A549 (cell line): ENCODE measurements around the gene UBAP2. TPM values are rescaled to one million over a fixed set of nuclear protein-coding genes. Genes with fewer than 3 reads are reported as not detected.
A peak's percentile ranks its signal among the peaks of the same experiment; 100 is the strongest.

ENCODE experiments used
- ATAC-seq, 2 experiments: fragments of 200-7000 bp in 1 of 2; fragments of >200 bp in 1 of 2; cut with Nextera tagmentation in 1 of 2; cut with Tn5 transposase in 1 of 2; 3 replicates each; pipeline versions ENCODE4 v1.8.0 to v1.9.1; 2018 to 2020; ENCODE audit warnings: mild to moderate bottlenecking in 1 of 2, moderate library complexity in 1 of 2
- CTCF ChIA-PET: fragments of 300-600 bp; sonication (Branson Sonifier 250); formaldehyde crosslinking; extraction: SDS; loops from one replicate; lab custom pipeline; 2021; ENCODE audit warnings: antibody characterized with exemption, inconsistent platforms; lab: Yijun Ruan, JAX
- POLR2A ChIA-PET: fragments of 350-600 bp; formaldehyde crosslinking; extraction: SDS; loops from one replicate; lab custom pipeline; 2021; ENCODE audit warnings: antibody characterized with exemption, inconsistent platforms; lab: Yijun Ruan, JAX
- DNase-seq, 2 experiments: peaks; one replicate each; pipeline versions ENCODE4 v3.0.0 to v3.0.0-alpha.2; 2011 to 2016; ENCODE audit warnings: low read depth in 1 of 2, low spot score in 1 of 2
- FAIRE-seq: peaks from 2 replicates; lab custom pipeline; 2011; peaks lifted over from hg19 to GRCh38; lab: Jason Lieb, UNC
- H3K27ac ChIP-seq, 2 experiments: fragments of >200 bp; sonication (Bioruptor Twin); formaldehyde crosslinking; 3 replicates each; pipeline ENCODE4 v1.5.1; 2016 to 2017
- H3K4me1 ChIP-seq: fragments of >200 bp; sonication (Bioruptor Twin); formaldehyde crosslinking; 3 replicates; pipeline ENCODE4 v1.6.1; 2016
- H3K4me2 ChIP-seq: fragments of >200 bp; sonication (Bioruptor Twin); formaldehyde crosslinking; 3 replicates; pipeline ENCODE4 v1.6.1; 2016
- H3K4me3 ChIP-seq: fragments of >200 bp; sonication (Bioruptor Twin); formaldehyde crosslinking; 3 replicates; pipeline ENCODE4 v1.5.1; 2016
- H3K9me3 ChIP-seq: fragments of >200 bp; sonication (Bioruptor Twin); formaldehyde crosslinking; 3 replicates; pipeline ENCODE4 v1.6.1; 2016
- CTCF ChIP-seq: fragments of >200 bp; sonication (Bioruptor Twin); formaldehyde crosslinking; IDR thresholded peaks from 3 replicates; pipeline ENCODE4 v1.5.1; 2016
- E2F6 ChIP-seq: IDR thresholded peaks from 2 replicates; pipeline ENCODE4 v1.6.1; 2012; ENCODE audit warnings: low read depth, borderline replicate concordance
- EHF ChIP-seq: fragments of 250-450 bp; sonication (Bioruptor Pico); IDR thresholded peaks from 2 replicates; pipeline ENCODE4 v1.5.0; 2020; ENCODE audit warnings: mild to moderate bottlenecking
- EHMT2 ChIP-seq: fragments of 200-600 bp; sonication (generic); IDR thresholded peaks from 2 replicates; pipeline ENCODE4 v1.6.1; 2016; ENCODE audit warnings: antibody characterized with exemption, low read depth, mild to moderate bottlenecking, moderate library complexity
- EP300 ChIP-seq, 2 experiments: fragments of >200 bp; sonication (Bioruptor Twin); formaldehyde crosslinking; IDR thresholded peaks; 2 replicates in 1 of 2; 3 replicates in 1 of 2; pipeline ENCODE4 v1.6.1; 2016 to 2017
- HEYL ChIP-seq: fragments of 250-450 bp; sonication (Bioruptor Pico); IDR thresholded peaks from 2 replicates; pipeline ENCODE4 v1.8.0; 2021; ENCODE audit warnings: mild to moderate bottlenecking, moderate library complexity
- HOXA7 ChIP-seq: fragments of 250-450 bp; sonication (Bioruptor Pico); IDR thresholded peaks from 2 replicates; pipeline ENCODE4 v1.5.0; 2020; ENCODE audit warnings: mild to moderate bottlenecking, moderate library complexity
- MYC ChIP-seq: IDR thresholded peaks from 2 replicates; pipeline ENCODE4 v1.6.1; 2012; ENCODE audit warnings: mild to moderate bottlenecking, inconsistent platforms, low read length, improper control_type of control experiment, borderline replicate concordance
- NFE2L2 ChIP-seq: fragments of 150-350 bp; conservative IDR thresholded peaks from 2 replicates; pipeline ENCODE4 v1.6.1; 2014; ENCODE audit warnings: low read length
- RAD21 ChIP-seq, 2 experiments: fragments of >200 bp in 1 of 2; sonication (Bioruptor Twin) in 1 of 2; formaldehyde crosslinking in 1 of 2; IDR thresholded peaks in 1 of 2; conservative IDR thresholded peaks in 1 of 2; 2 replicates in 1 of 2; 3 replicates in 1 of 2; pipeline ENCODE4 v1.6.1; 2012 to 2018; ENCODE audit warnings: inconsistent platforms in 1 of 2
- RCOR1 ChIP-seq: fragments of 150-350 bp; IDR thresholded peaks from 2 replicates; pipeline ENCODE4 v1.6.1; 2014; ENCODE audit warnings: antibody characterized with exemption, low read length, low read depth
- RFX5 ChIP-seq: fragments of 450-650 bp; IDR thresholded peaks from 2 replicates; pipeline ENCODE4 v1.7.1; 2014; ENCODE audit warnings: antibody characterized with exemption, mild to moderate bottlenecking, moderate library complexity
- ZFP36 ChIP-seq: fragments of 450-650 bp; IDR thresholded peaks from 2 replicates; pipeline ENCODE4 v1.6.1; 2014; ENCODE audit warnings: borderline replicate concordance; ENCODE audit not compliant: partially characterized antibody
- ZNF302 ChIP-seq: fragments of 250-450 bp; sonication (Bioruptor Pico); IDR thresholded peaks from 2 replicates; pipeline ENCODE4 v1.9.0; 2021; ENCODE audit warnings: inconsistent platforms, mild to moderate bottlenecking, moderate library complexity
- ZSCAN20 ChIP-seq: fragments of 250-450 bp; sonication (Bioruptor Pico); IDR thresholded peaks from 2 replicates; pipeline ENCODE4 v1.8.0; 2022; ENCODE audit warnings: mild to moderate bottlenecking, moderate library complexity
- WGBS: methylation state at CpG from one replicate; pipeline ENCODE4 v1.1.6; 2017; ENCODE audit errors: missing lambda C conversion rate; 5-methylcytosine and 5-hydroxymethylcytosine counted together
- polyA plus RNA-seq, 4 experiments: library from polyadenylated mRNA; depleted of rRNA in 3 of 4; stranded (reverse); fragments of >200 nt; fragmentation: RNase III in 1 of 4; extraction: RNeasy Plus Mini Kit Qiagen cat#74134 plus additional on column Dnase treatment in 1 of 4; gene quantifications; 2 replicates in 3 of 4; 3 replicates in 1 of 4; pipeline ENCODE4 v1.2.3, GENCODE V29; 2011 to 2017
- TF ChIP-seq, protein P1 (sequence below): fragments of >200 bp; sonication (Bioruptor Twin); formaldehyde crosslinking; IDR thresholded peaks from 3 replicates; pipeline ENCODE4 v1.6.1; 2016
- TF ChIP-seq, protein P2 (sequence below): IDR thresholded peaks from 2 replicates; pipeline ENCODE4 v1.6.1; 2012

UBAP2 gene
- polyA plus RNA-seq, 2 of the 4 experiments (the other 2 are of a cell fraction) = 25.0 to 29.5 TPM

- H3K4me2 ChIP-seq = no peak overlapping the region
- no peak overlapping the region for H3K27ac ChIP-seq
- ChIA-PET CTCF (interaction anchor here (0.7 to 9.2 kb wide), 30 partner anchors 11 to 453 kb away, joined by 3 to 117 read pairs (median 5); partner anchors contain the start of gene MYORG), POLR2A (interaction anchor here (0.6 kb wide), 1 partner anchor 216 kb away, joined by 4 read pairs; no protein-coding TSS in a partner anchor)
- H3K4me1 ChIP-seq = peaks cover 5% of the 10 kb centered on the region; the same call in 1 of the 3 replicates
- no peak for DNase-seq
- H3K9me3 ChIP-seq = no peaks in the 10 kb centered on the region
- FAIRE-seq = no peak
- peak in 1 of 2 experiments; percentile 3; a peak in 2 of 6 replicates for ATAC-seq
- no peak overlapping the region for H3K4me3 ChIP-seq
- 95% methylated on average over 13 of the region's 14 CpGs for WGBS
- TF ChIP-seq NFE2L2 (no peak), HOXA7 (no peak), ZFP36 (no peak), RFX5 (no peak)
- TF ChIP-seq, protein P1, sequence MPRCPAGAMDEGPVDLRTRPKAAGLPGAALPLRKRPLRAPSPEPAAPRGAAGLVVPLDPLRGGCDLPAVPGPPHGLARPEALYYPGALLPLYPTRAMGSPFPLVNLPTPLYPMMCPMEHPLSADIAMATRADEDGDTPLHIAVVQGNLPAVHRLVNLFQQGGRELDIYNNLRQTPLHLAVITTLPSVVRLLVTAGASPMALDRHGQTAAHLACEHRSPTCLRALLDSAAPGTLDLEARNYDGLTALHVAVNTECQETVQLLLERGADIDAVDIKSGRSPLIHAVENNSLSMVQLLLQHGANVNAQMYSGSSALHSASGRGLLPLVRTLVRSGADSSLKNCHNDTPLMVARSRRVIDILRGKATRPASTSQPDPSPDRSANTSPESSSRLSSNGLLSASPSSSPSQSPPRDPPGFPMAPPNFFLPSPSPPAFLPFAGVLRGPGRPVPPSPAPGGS = no peak
- TF ChIP-seq, protein P2, sequence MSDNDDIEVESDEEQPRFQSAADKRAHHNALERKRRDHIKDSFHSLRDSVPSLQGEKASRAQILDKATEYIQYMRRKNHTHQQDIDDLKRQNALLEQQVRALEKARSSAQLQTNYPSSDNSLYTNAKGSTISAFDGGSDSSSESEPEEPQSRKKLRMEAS = no peak
Observed at GRCh38 chr9:33923998-33924701, 124.5 kb downstream of the UBAP2 start.

DNA sequence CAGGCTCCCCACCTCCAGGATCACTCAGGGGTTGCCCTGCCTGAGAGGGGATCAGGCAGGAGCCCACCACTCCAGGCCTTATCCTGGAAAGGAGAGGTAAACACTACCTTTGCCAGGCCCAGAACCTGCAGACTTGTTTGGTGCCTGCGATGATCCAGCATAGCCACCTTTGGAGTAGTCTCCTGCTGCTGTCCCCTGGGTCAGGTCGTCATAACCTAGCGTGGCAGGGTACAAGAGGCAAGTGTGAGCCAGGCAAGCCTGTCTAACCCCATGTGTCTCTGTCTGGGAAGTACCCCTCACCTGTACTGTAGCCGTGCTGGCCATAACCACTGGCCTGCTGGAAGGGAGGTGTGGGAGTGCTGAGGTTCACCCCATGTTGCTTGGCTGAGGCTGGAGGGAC, 125.6 kb downstream of the UBAP2 start:
- POLR2A ChIA-PET = no interaction called here
- H3K9me3 ChIP-seq = no peaks in the 10 kb centered on the region
- peaks cover 5% of the 10 kb centered on the region; the same call in 1 of the 3 replicates for H3K4me1 ChIP-seq
- DNase-seq (no peak), ATAC-seq (no peak), FAIRE-seq (no peak)
- WGBS = 79% methylated on average over 3 of the region's 4 CpGs
- CTCF ChIA-PET = interaction anchor here (0.8 to 9.2 kb wide), 6 partner anchors 13 to 156 kb away, joined by 3 to 117 read pairs (median 5); no protein-coding TSS in a partner anchor
- no peak overlapping the region for H3K27ac ChIP-seq
- no peak for TF ChIP-seq EHMT2
- TF ChIP-seq EHF (CRISPR knock-in tag) = no peak
- TF ChIP-seq EP300 (IDR thresholded peaks at IDR 0.05) = no peak
- TF ChIP-seq ZSCAN20 (CRISPR knock-in tag) = no peak
- TF ChIP-seq ZNF302 (CRISPR knock-in tag) = no peak
- no peak for TF ChIP-seq HEYL (CRISPR knock-in tag)
- no peak for TF ChIP-seq MYC
- no peak for TF ChIP-seq E2F6
- no peak overlapping the region for H3K4me2 ChIP-seq
- H3K4me3 ChIP-seq = no peak overlapping the region

- Histone ChIP-seq H3K27ac (no peak overlapping the region), H3K4me1 (peaks cover 5% of the 10 kb centered on the region; the same call in 1 of the 3 replicates), H3K4me2 (no peak overlapping the region), H3K9me3 (no peaks in the 10 kb centered on the region), H3K4me3 (no peak overlapping the region)
- ChIA-PET POLR2A (no interaction called here), CTCF (interaction anchor here (0.5 to 9.2 kb wide), 8 partner anchors 8 to 108 kb away, joined by 3 to 117 read pairs (median 3); no protein-coding TSS in a partner anchor)
- 90% methylated on average over 14 of the region's 14 CpGs for WGBS
- DNase-seq = peak; percentile 47 to 57
- no peak for TF ChIP-seq RCOR1
- peak; percentile 49 for TF ChIP-seq CTCF
- peak; percentile 27 to 36; a peak in 2 of 5 replicates for TF ChIP-seq RAD21 (conservative IDR thresholded peaks at IDR 0.05 in 1 of 2, IDR thresholded peaks at IDR 0.05 in 1 of 2)
- no peak for FAIRE-seq
- ATAC-seq = peak; percentile 46 to 63; a peak in 3 of 6 replicates
Observed at GRCh38 chr9:33921967-33922895, 126.5 kb downstream of the UBAP2 start.
